GM10266 (cell line): ENCODE results near the gene FHL1.

Source experiments
- DNase-seq: peaks from one replicate; pipeline ENCODE4 v3.0.0; 2012; ENCODE audit errors: extremely low spot score
- CTCF ChIP-seq: IDR thresholded peaks from 2 replicates; pipeline ENCODE4 v1.5.1; 2012; ENCODE audit warnings: mild to moderate bottlenecking, low read depth; ENCODE audit not compliant: control insufficient read depth, insufficient read depth; ENCODE audit errors: missing control alignments

Gene FHL1

DNA sequence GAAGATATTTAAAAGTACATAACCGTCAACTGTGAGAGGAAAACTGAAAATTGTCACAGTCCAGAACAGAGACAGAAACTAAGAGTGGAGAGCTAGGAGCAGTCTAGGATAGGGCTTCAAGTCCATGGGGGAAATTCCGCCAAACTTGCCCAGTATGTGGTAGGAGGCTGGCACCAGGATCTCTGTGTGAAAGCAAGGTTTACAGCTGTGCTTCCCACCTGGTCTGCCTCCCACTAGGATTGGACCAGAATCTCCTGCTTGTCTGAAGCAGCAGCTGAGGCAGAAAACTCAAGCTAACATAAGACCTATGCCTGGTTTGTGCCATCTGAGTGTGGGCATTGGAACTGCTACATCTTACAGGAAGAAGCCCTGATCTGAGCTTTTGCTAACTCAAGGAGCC is 18.6 kb upstream of the FHL1 start:
- no peak for DNase-seq
- no peak for TF ChIP-seq CTCF

DNA sequence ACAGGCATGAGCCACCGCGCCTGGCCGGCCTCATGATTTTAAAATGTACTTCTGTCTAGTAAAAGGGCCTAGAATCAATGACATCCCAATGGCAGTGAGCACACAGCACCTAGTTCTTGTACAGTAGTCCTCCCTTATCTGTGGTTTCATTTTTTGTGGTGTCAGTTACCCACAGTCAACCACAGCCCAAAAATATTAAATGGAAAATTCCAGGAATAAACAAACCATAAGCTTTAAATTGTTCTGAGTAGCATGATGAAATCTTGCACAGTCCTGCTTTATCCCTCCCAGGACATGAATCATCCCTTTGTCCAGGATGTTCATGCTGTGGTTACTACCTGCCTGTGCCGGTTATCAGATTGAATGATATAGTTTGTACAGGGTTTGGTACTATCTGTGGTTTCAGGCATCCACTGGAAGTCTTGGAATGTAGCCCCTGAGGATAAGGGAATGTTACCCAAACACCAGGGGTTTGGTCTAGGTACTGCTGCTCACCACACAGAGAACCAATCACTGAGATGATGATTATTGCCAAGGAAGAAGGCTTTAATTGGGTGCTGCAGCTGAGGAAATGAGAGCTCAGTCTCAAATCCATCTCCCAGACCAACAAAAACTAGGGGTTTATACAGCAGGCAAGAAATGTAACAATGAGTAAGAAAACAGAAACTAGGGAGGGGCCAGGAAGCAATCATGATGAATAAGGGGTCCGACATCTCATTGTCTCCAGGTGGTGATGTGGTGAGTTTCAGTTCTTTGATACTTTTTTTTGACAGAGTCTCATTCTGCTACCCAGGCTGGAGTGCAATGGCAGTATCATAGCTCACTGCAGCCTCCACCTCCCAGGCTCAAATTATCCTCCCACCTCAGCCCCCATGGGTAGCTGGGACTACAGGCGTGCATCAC is 16.2 kb upstream of the FHL1 start:
- no peak for TF ChIP-seq CTCF
- no peak for DNase-seq

DNA sequence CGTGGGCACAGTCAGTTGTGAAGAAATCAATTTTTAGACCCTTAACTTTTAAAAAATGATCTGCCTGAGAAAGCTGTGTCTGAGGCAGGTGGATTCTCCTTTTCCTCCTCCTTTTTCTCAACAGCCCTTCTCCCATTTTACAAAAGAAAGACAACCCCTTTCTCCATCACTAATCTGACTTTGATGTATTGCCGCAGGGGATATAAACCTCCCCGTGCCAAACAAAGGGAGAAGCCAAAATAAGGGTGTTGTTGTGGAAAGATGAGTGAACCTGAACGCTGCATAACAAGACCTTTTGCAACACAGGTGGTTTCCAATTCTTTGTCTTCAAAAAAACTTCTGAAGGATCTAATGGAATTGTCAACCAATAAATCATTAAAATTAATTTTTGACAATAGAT is 8.4 kb upstream of the FHL1 start:
- TF ChIP-seq CTCF = no peak
- no peak for DNase-seq

- no peak for TF ChIP-seq CTCF
- no peak for DNase-seq
These were observed 5.8 kb upstream of the FHL1 start for GRCh38 chrX:136141569-136141968.

- no peak for TF ChIP-seq CTCF
- DNase-seq = no peak
These were observed 4.7 kb upstream of the FHL1 start for GRCh38 chrX:136142592-136142991.

GRCh38 chrX:136143711-136144110 is 3.6 kb upstream of the FHL1 start:
- no peak for TF ChIP-seq CTCF
- no peak for DNase-seq

DNA sequence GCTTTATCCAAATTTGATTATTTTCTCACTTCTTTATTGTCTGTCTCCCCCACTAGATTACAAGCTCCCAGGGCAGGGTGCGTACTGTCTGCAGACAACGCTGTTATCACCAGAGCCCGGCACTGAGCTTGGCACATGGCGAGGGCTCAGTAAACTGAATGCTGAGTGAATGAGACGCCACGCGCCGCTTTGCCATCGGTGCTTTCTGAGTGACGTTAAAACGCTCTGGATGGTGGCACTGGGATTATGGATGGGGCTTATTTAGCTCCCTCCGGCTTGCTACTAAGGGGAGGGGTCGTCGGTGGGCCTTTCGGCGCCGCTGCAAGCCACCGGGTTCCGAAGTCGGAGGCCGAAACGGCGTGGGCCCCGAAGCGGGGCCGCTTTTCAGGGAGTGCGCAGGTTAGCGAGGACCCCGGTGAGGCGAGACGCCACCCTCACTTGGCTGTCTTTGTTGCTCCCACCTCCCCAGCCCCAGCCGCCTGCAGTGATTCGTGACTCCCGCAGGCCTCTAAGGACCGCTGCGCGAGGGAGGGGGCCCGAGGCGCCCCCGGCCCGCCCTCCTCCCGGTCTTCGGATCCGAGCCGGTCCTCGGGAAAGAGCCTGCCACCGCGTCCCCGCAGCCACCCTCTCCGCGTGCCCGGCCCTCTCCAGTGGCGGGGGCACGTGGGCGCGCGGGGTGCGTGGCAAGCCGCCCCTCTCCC is 569 bp upstream of the FHL1 start:
- no peak for TF ChIP-seq CTCF
- DNase-seq = no peak
